Myocyte (in vitro differentiated cells): Measurements from ENCODE around the gene NOL4L. TPM values are rescaled to one million over a fixed set of nuclear protein-coding genes. Genes with fewer than 3 reads are reported as not detected.
A peak's percentile ranks its signal among the peaks of the same experiment; 100 is the strongest.
"Not testable (repeated sequence)": the region's sequence is repeated elsewhere in the genome, so short reads cannot be mapped to it uniquely, and the experiment has no call there.

Source experiments
- DNase-seq: peaks from one replicate; pipeline ENCODE4 v3.0.0-alpha.2; 2012; ENCODE audit warnings: low read depth
- total RNA-seq: library from RNA; depleted of rRNA; stranded (reverse); fragments of >200 nt; gene quantifications from 2 replicates; pipeline ENCODE4 v1.2.3, GENCODE V29; 2014

The NOL4L gene
- total RNA-seq, 1 donor from 2014 or later, result 2.5 TPM

DNA sequence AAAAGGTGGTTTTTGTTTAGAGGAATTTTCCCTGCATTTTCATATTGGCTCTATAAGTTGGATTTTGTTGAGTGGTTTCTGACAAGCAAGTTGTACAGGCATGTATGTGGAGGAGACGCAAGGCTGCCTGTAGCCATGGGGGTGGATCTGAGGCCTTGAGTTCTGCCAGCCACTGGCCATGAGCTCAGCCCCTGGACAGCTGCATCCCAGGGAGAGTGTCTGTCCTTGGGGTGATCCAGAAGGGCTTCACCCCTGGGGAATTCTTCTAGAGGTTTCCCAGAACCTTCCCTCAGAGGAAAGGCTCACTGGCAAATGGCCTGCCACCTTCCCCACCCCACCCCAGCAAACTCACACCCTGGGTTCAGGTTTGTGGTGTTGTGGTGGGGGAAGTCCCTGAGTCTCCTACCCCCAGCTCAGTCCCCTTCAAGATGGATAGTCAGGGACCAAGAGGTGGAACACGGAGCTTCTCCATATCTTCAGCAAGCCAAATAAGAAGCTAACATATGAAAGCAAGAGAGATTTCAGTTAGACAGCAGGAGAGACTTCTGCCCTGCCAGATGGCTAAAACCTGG is 11.6 kb upstream of the NOL4L start:
- DNase-seq, result peak; percentile 53

DNA sequence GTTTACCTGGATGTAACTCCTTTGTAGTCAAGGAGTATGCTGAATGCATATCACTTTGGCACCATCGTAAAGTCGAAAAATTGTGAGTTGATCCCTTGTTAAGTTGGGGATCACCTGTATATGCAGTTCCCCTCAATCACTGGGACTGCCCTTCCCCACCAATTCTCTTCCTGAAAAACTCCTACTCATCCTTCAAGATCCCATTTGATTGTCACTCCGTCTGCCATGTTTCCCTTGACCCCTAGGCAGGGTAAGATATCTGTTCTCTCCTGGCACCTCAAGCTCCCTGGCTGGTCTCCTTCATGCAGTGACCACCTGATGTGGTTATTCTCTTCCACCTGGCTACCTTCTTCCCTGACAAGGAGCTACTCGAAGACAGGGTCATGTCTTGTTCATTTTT is 10.0 kb upstream of the NOL4L start:
- DNase-seq, result no peak

DNA sequence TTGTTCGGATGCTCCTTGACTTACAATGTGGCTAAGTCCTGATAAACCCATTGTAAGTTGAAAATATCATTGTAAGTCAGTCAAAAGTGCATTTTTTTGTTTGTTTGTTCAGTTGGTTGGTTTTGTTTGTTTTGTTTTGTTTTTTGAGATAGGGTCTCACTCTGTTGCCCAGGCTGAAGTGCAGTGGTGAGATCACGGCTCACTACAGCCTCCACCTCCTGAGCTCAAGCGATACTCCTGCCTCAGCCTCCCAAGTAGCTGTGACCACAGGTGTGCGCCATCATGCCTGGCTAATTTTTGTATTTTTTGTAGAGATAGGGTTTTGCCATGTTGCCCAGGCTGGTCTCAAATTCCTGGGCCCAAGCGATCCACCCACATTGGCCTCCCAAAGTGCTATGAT is 9.5 kb upstream of the NOL4L start:
- not testable (repeated sequence) for DNase-seq

DNA sequence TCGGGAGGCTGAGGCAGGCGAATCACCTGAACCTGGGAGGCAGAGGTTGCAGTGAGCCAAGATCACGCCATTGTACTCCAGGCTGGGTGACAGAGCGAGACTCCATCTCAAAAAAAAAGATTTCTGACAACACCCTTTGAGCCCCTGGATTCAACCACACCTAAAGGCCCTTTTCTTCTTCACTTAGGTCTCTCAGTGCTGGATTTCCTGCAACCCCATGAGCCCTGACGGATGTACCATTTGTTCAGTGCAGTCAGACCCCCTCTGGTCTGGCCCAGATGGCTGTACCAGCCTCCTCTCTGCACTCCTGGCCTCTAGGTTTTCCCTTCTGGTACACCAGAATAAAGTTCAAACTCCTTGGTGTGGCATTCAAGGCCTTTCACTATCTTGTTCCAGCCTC is 9.1 kb upstream of the NOL4L start:
- DNase-seq, result no peak

DNA sequence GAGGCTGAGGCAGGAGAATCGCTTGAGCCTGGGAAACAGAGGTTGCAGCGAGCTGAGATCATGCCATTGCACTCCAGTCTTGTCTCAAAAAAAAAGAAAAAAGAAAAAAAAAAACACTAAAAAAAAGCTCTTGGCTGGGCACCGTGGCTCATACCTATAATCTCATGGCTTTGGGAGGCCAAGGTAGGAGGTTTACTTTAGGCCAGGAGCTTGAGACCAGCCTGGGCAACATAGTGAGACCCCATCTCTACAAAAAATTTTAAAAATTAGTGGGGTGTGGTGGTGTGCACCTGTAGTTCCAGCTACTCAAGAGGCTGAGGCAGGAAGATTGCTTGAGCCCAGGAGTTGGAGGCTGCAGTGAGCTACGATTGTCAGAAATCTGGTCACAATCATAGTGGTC is 7.5 kb upstream of the NOL4L start:
- DNase-seq, result not testable (repeated sequence)

DNA sequence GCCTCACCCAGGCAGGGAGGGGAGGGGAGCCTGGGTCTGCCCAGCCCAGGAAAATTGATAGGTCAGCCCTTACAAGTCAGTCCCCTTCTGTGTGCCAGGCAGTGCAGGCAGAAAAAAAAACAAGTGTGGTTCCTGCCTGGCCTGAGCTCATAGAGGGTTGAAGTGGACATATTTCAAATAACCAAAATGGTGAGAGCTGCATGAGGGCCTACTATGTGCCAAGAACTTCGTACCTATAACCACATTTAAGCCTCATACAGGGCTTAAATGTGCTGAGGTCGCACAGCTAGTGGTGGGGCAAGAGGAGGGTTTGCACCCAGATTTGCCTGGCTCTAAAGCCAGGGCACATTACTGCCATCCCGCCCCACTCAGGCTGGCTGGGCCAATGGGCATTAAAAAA is 6.9 kb upstream of the NOL4L start:
- DNase-seq, result no peak

DNA sequence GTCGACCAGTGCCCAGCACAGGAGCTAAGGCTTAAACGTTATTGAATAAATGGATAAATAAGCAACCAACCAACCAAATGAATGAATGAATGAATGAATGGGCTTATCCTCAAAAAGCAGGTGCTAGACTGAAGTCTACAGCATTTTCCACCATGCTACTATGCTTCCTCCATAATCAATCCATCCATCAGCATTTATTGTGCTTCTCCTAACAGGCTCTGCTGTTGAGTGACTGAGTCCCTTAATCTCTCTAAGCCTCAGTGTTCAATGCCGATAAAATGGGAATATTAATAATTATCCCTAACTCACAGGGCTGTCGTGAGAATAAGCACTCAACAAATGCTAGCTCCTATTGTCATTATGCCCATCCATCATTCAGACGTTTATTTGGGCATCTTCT is 4.6 kb upstream of the NOL4L start:
- DNase-seq, result no peak

DNA sequence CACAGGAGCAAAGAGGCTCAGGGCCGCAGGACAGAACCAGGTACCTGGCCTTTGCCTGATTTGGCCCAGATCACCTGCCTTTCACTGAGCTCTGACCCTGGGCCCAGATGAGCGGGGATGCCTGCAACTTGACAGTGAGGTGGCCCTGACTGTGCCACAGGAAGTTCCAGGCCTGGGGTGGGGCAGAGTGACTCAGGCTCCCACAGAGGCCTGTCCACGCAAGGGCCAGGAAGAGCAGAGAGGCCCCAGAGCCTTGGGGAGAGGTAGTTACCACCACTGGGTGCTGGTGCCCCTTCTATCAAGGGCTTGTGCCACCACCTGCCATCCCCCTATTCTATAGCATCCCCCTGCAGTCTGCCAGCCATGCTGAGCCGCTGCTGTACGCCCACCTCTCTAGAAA is 4.1 kb upstream of the NOL4L start:
- DNase-seq, result no peak

DNA sequence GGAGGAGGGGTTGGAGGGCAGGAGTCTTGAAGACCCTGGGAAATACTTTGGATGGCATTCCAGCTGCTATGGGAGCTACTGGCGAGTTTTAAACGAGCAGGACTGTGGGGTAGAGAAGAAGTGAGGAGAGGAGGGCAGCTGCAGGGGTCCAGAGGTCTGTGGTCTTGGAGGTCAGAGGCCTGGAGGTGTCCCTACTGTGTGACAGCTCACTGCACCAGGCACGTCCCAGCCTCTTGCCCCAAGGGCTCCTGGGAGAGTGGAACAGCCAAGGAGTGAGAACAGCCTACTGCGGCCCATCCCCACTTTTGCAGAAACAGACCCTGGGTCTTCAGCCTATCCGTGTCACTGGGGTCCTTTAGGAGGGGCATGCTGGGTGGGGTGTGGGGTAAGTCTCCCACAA is 2.9 kb upstream of the NOL4L start:
- no peak for DNase-seq

DNA sequence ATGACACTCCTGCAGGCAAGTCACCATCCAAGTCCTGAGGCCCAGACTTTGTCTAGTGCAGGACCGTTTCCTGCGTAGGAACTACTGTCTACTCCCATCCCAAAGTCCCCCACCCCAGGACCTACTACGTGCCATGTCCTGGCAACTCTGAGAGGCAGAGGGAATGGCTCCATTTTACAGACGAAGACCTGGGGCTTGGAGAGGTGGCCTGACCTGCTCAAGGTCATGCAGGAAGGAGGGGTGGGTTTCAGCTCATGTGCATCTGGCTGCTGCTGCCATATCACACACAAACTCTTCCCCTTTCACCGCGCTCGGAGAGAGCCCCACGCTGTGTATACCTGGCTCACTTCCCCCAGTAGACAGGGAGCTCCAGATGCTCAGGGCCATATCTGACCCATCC is 1.2 kb upstream of the NOL4L start:
- DNase-seq, result no peak

DNA sequence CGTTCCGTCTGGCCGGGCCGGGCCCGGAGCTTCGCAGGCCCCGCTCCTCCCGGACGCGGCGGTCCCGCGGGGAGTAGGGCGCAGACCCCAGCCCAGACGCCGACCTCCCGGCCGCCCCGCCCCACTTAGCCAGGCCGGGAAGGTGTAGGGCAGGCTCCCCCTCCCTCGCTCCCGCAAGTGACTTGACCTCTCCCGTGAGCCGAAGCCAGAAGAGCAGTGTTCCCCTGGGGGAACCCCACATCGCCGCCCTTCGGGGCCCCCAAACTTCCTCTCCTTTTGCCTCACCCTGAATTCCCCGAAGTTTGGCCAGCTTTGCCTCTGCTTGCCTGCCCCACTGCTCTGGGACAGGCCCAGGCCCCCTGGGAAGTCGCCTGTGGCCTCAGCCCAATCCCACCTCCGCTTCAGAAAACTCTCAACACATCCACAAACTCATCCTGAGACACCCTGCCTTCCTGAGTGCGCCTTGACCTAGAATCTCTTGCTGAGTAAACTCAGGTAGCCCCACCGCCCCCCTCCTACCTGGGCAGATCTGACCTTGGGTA is 524 bp upstream of the NOL4L start:
- DNase-seq, result no peak

DNA sequence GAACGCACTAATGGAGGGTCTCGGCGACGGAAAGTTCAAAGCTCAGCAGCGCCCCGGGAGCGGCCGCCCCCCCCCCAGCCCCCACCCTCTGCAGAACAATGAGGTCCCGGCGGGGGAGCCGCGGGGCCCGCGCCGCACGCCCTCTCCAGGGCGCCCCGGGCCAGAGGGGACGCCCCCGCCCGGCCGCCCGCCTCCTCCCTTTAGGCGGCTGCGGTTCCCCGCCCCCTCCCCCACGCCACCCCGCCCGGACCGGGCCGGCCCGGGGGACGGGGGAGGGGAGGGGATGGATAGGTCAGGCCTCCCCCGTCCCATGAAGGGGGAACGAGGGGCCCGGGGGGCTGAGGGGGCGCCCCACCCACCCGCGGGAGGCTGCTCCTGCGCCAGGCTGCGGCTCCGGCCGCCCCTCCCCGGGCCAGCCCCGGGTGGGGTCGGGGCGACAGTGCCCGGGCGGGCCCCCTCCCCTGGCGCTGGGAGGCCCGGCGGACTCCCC is 1.5 kb downstream of the NOL4L start:
- DNase-seq, result no peak

DNA sequence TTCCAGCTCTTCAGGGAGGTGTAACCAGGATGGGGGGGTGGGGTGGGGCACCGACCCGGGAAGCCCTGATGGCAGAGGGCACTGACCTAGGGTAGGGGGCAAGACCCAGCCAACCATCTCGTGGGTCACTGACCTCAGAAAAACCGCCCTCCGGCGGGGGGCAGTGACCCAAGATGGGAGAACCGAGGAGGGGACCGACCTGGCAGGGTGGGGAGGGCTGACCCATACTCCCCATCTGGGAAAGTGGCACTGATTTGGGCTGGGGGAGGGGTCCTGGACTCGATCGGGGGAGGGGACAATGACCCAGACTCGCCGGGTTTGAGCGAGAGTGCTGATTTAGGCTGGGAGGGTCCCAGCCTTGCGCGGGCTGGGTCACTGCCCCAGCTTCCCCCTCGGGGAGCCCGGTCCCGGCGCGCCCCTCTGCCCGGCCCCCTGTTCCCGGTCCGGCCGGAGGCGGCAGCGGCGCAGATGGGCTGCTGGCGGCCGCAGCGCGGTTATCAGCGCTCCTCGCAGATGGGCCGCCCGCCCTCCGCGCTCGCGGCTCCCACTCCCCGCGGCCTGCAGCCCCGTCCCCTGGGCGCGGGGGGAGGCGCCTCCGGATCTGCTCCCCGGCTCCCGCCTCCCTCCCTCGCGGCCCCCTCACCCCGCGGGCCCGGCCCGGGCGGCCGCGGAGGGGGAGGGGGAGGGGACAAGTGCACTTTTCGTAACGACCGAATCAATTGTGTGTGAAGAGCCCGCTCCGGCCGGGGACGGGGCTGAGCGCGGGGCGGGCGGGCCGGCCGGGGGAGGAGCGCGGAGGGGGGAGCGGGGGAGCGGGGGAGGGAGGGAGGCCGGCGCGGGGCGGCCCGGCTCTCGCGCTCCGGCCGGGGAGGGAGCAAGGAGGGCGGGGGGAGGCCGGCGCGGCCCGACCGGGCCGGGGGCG is 2.2 kb downstream of the NOL4L start:
- DNase-seq, result no peak

DNA sequence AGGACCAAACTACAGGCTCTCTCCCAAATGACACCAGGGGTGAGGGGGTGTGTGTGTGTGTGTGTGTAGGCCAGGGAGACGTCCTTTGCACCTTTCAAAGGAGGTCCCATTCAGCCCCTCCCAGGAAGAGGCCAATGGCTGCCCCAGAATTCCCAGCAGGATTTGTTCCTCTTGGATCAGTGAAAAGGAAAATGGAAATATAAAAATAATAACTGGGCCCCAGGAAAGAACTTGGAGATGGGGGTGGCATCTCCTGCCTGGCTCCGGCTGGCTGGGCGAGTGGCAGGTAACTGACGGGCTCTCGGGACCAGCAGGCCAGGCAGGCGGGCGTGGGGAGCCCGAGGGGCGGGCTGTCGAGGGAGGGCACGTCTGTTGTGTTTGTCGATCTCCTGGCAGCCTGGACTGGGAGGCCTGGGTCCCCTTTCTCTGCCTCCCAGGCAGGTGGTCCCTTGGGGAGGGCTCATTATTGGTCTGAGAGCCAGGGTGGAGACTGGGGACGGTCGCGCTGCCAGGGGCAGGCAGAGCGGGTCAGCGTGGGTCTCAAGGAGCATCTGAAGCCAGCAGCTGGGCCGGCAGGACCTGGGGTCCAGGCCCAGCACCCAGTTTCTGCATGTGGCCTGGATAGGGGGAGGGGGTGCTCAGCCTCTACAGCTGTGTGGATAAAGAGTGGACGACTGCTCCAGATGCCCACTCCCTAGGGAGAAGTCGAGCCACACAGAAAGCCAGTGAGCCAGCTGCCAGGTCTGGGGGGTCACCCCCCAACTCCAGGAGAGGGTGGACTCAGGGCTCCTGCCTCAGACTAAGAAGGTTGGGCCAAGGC is 3.1 kb downstream of the NOL4L start:
- no peak for DNase-seq

DNA sequence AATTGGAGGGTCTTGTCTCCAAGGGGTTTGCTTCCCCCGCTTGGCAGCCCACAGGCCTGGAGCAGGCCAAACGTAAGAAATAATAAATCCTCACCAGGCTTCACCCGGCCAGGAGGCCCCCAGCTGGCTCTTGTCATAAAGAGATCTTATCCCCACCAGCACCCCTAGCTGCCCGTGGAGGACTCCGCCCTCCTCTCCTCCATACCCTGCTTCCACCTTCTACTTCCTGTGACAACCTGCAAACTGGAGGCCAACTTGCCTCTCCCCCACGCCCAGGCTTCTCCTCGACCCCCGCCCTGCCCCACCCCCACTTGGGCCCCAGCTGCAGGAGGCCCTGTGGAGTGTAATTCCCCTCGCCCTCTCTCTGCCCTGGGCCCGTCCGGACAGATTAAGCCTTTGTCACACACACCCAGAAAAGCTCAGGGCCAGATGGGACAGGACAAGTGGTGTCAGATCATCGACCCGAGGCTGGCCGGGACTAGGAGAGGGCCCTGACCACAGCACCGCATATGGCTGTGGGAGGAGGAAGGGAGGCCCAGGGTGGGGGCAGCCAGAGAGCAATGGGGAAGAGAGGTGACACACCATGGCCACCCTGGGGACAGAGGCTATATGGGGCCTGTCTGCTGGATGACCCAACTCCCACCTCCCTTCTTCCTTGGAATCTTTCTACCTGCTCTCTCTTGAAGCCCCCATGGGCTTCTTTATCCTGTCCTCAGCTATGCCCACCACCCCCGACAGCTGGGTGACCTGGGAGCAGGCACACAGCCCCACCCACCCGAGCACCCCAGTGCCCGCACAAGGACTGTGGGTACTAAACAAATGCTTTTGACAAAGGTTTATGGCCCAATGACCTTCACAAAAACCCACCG is 3.9 kb downstream of the NOL4L start:
- DNase-seq, result peak; percentile 84

DNA sequence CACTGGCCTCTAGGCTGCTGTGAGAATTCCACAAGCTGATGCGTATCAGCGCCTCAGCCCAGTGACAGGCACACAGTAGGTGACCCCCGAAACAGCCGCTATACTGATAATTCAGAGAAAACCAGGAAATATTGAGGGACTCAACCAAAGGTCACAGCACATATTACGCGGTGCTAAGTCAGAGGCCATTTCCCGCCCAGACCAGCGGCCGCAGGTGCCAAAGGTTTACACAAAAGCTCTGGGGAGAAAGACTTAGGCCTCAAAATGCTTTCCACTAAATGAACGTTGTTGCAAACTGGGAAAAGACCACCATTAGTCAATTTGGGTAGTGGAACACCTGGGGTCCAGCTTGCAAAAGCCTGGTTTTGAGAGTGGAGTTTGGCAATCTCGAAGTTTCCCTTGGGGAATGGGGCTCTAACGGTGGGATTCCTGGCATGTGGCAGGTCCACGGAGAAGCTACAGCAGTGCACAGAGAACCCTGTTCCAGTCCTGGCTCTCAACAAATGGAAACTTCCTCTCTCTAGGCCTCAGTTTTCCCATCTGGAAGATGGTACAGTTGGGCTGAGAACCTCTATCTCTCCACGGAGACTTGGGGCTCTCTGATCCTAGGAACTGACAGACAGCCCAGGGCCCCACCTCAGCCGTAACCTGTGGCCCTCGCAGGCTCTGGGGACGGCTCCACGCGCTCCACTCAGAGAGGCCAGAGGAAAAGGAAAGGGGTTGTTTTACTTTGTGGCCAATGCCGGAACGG is 4.7 kb downstream of the NOL4L start:
- DNase-seq, result no peak

DNA sequence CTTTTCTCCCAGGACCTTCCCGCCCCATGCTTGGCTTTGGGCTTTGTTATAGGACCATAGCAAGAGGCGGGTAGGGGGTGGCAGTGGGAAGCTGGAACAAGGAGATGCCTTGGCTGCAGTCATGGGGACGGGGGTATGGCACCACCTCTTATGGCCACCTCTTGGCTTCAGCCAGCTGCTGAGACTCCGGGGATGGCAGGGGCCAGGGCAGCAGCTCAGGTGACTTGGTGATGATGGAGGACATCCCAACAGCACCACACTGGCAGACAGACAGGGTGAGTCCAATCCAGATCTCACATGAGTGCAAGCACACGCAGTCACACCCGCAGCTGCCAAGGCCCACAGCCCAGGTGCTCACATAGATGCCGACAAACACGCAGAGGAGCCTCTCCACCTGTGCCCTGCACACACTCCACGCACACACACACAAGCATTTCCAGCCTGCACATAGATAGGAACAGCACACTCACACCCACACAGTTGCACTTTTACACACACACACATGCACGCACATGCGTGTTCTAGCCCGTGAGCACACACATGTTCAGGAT is 6.2 kb downstream of the NOL4L start:
- no peak for DNase-seq

DNA sequence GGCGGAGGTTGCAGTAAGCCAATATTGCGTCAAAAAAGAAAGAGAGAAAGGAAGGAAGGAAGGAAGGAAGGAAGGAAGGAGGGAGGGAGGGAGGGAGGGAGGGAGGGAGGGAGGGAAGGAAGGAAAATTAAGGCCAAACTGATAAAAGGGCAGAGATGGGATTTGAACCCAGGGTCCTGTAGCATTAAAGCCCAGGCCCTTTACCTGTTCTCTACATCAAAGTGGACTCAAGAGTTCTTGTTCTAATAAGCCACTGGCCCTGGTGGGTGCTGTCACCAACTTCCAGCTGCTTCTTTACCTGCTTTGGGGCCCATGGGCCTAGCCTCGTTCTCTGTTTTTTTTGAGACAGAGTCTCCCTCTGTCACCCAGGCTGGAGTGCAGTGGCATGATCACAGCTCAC is 7.1 kb downstream of the NOL4L start:
- DNase-seq, result not testable (repeated sequence)

DNA sequence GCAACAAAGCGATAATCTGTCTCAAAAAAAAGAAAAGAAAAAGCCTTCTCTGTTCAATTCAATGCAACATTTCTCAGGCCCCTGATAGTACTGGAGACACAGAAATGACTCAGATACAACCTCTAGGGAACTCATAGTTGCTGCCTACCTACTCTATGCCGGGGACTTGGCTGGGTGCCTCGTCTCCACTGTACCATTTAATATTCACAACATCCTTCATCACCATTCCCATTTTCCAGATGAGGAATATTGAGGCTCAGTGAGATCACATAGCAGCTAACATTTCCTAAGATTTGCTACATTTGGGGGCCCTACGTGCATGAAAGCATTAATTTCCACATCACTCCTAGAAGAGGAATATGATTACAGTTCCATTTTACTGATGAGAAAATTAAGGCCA is 7.5 kb downstream of the NOL4L start:
- DNase-seq, result no peak

DNA sequence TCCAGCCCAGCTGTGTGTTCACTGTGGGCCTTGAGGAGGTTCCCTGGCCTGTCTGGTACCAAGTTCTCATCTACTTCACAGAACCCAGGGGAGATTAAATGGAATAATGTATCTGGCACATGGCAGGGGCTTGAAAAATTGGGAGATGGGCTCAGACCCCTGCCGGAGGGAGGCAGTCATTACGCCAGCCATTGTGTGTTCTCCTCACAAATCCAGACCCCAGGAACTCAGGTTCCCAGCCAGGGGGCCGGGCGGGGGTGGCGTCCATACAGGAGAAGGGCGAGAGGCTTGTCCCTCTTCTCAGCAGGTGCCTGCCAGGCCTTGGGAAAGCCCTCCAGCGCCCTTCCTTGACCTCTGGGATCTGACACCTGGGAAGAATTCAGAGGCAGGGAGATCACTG is 8.1 kb downstream of the NOL4L start:
- no peak for DNase-seq
